Neural crest cell (in vitro differentiated cells): ENCODE data around the gene AUH. TPM values are rescaled to one million over a fixed set of nuclear protein-coding genes. Genes with fewer than 3 reads are reported as not detected.

Experiments used
- DNase-seq: peaks from one replicate; pipeline ENCODE4 v3.0.0; 2021; ENCODE audit warnings: low read depth, mixed read lengths, low spot score
- H3K27ac Mint-ChIP-seq: one replicate; pipeline ENCODE4 v1.8.0; 2021; ENCODE audit warnings: mild to moderate bottlenecking, mixed read lengths; ENCODE audit not compliant: unreplicated experiment
- H3K27me3 Mint-ChIP-seq: 2 replicates; pipeline ENCODE4 v1.8.0; 2021; ENCODE audit warnings: low read depth, mild to moderate bottlenecking, mixed read lengths
- H3K36me3 Mint-ChIP-seq: 2 replicates; pipeline ENCODE4 v1.8.0; 2021; ENCODE audit warnings: low read depth, mild to moderate bottlenecking, mixed read lengths
- H3K4me1 Mint-ChIP-seq: 2 replicates; pipeline ENCODE4 v1.8.0; 2021; ENCODE audit warnings: mixed read lengths
- H3K4me3 Mint-ChIP-seq: one replicate; pipeline ENCODE4 v1.8.0; 2021; ENCODE audit warnings: mild to moderate bottlenecking, mixed read lengths
- H3K9me3 Mint-ChIP-seq: 2 replicates; pipeline ENCODE4 v1.8.0; 2021; ENCODE audit warnings: mixed read lengths
- CTCF ChIP-seq: fragments of 200-600 bp; sonication (generic); conservative IDR thresholded peaks from 2 replicates; pipeline ENCODE4 v1.5.0; 2021; ENCODE audit warnings: antibody characterized with exemption, mild to moderate bottlenecking
- total RNA-seq: library from RNA; stranded (reverse); gene quantifications from 2 replicates; pipeline ENCODE4 v1.2.1, GENCODE V29; 2021

AUH gene
- total RNA-seq, 1 donor from 2014 or later, result 10.8 TPM

- DNase-seq, result no peak
- Mint-ChIP-seq H3K4me1 (no peaks in the 10 kb centered on the region), H3K27me3 (no peaks in the 10 kb centered on the region), H3K4me3 (no peak overlapping the region), H3K9me3 (no peaks in the 10 kb centered on the region), H3K27ac (no peak overlapping the region), H3K36me3 (peaks cover 4% of the 10 kb centered on the region)
- no peak for TF ChIP-seq CTCF
Measured at GRCh38 chr9:91220021-91220420, 141.7 kb downstream of the AUH start.

- Mint-ChIP-seq H3K9me3 (no peaks in the 10 kb centered on the region), H3K4me3 (no peak overlapping the region), H3K4me1 (no peaks in the 10 kb centered on the region), H3K27me3 (no peaks in the 10 kb centered on the region), H3K36me3 (peaks cover 4% of the 10 kb centered on the region), H3K27ac (no peak overlapping the region)
- DNase-seq, result no peak
- no peak for TF ChIP-seq CTCF
Measured at GRCh38 chr9:91219557-91219956, 142.2 kb downstream of the AUH start.

GRCh38 chr9:91217388-91217787 lies 144.3 kb downstream of the AUH start:
- no peak overlapping the region for H3K4me3 Mint-ChIP-seq
- H3K27ac Mint-ChIP-seq, result no peak overlapping the region

GRCh38 chr9:91214867-91215266 lies 146.9 kb downstream of the AUH start:
- no peak overlapping the region for H3K4me3 Mint-ChIP-seq
- no peaks in the 10 kb centered on the region for H3K9me3 Mint-ChIP-seq
- no peaks in the 10 kb centered on the region for H3K4me1 Mint-ChIP-seq
- no peak for TF ChIP-seq CTCF
- H3K27ac Mint-ChIP-seq, result no peak overlapping the region
- peaks cover 8% of the 10 kb centered on the region for H3K36me3 Mint-ChIP-seq
- H3K27me3 Mint-ChIP-seq, result no peaks in the 10 kb centered on the region
- DNase-seq, result no peak

More at GRCh38 chr9:91217388-91217787, 144.3 kb downstream of the AUH start:
- no peak for TF ChIP-seq CTCF
- Mint-ChIP-seq H3K4me1 (no peaks in the 10 kb centered on the region), H3K36me3 (peaks cover 4% of the 10 kb centered on the region), H3K9me3 (no peaks in the 10 kb centered on the region), H3K27me3 (no peaks in the 10 kb centered on the region)
- DNase-seq, result no peak

GRCh38 chr9:91214086-91214485 lies 147.6 kb downstream of the AUH start:
- no peak overlapping the region for H3K27ac Mint-ChIP-seq
- H3K9me3 Mint-ChIP-seq, result no peaks in the 10 kb centered on the region
- no peaks in the 10 kb centered on the region for H3K4me1 Mint-ChIP-seq
- no peak for DNase-seq
- no peak for TF ChIP-seq CTCF
- no peaks in the 10 kb centered on the region for H3K27me3 Mint-ChIP-seq
- no peak overlapping the region for H3K4me3 Mint-ChIP-seq
- peaks cover 8% of the 10 kb centered on the region for H3K36me3 Mint-ChIP-seq
